ENCODE results near the gene MACROD2.

DNA sequence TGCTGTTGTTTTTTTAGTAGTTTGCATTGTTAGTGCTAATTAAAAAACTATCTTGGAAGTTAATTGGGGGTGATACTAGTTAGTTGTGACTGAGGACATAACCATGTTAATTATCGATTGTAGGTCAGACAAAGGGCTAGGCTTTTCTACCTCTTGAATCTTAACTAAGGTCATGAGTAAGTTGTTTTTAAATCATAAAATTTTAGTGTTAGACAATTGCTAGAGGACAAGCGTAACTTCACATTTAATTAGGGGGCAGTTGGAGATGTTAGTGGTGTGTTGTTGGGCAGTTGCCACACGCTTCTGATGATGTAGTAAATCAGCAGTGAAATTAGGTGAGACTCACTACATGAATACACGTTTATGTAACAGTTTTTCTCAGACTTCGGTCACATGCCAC, 961.2 kb downstream of the MACROD2 start:
- TF ChIP-seq, protein P1, sequence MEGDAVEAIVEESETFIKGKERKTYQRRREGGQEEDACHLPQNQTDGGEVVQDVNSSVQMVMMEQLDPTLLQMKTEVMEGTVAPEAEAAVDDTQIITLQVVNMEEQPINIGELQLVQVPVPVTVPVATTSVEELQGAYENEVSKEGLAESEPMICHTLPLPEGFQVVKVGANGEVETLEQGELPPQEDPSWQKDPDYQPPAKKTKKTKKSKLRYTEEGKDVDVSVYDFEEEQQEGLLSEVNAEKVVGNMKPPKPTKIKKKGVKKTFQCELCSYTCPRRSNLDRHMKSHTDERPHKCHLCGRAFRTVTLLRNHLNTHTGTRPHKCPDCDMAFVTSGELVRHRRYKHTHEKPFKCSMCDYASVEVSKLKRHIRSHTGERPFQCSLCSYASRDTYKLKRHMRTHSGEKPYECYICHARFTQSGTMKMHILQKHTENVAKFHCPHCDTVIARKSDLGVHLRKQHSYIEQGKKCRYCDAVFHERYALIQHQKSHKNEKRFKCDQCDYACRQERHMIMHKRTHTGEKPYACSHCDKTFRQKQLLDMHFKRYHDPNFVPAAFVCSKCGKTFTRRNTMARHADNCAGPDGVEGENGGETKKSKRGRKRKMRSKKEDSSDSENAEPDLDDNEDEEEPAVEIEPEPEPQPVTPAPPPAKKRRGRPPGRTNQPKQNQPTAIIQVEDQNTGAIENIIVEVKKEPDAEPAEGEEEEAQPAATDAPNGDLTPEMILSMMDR (IDR thresholded peaks at IDR 0.05), result no peak
- no peak for TF ChIP-seq ZFX (IDR thresholded peaks at IDR 0.05; ENCODE audit: borderline replicate concordance)
